Activated CD4-positive, alpha-beta memory T cell treated with anti-CD3 and anti-CD28 coated beads for 36 hours (primary cell): ENCODE measurements around the gene ENDOV. TPM values are rescaled to one million over a fixed set of nuclear protein-coding genes. Genes with fewer than 3 reads are reported as not detected.
A peak's percentile ranks its signal among the peaks of the same experiment; 100 is the strongest.

ENCODE experiments used
- CTCF ChIA-PET: fragments of 350-600 bp; sonication (Branson Sonifier 250); formaldehyde crosslinking; loops from one replicate; lab custom pipeline; 2021; ENCODE audit warnings: antibody characterized with exemption, inconsistent platforms; lab: Charles Lee
- POLR2A ChIA-PET: fragments of 350-600 bp; sonication (Branson Sonifier 250); formaldehyde crosslinking; loops from one replicate; lab custom pipeline; 2021; ENCODE audit warnings: antibody characterized with exemption; lab: Charles Lee
- DNase-seq: peaks from one replicate; pipeline ENCODE4 v3.0.0-alpha.2; 2020
- H3K27ac Mint-ChIP-seq: one replicate; pipeline ENCODE4 v1.8.0; 2021; ENCODE audit warnings: mixed read lengths
- H3K27me3 Mint-ChIP-seq: one replicate; pipeline ENCODE4 v1.8.0; 2021; ENCODE audit warnings: mixed read lengths
- H3K36me3 Mint-ChIP-seq: one replicate; pipeline ENCODE4 v1.8.0; 2021; ENCODE audit warnings: mixed read lengths
- H3K4me1 Mint-ChIP-seq: one replicate; pipeline ENCODE4 v1.8.0; 2021; ENCODE audit warnings: low read depth, mixed read lengths
- H3K4me3 Mint-ChIP-seq: one replicate; pipeline ENCODE4 v1.8.0; 2021; ENCODE audit warnings: mild to moderate bottlenecking, mixed read lengths
- H3K9me3 Mint-ChIP-seq: one replicate; pipeline ENCODE4 v1.8.0; 2021; ENCODE audit warnings: mixed read lengths
- intact Hi-C: fragments of 100-400 bp; cut with micrococcal nuclease; formaldehyde crosslinking; loops from one replicate; pipeline ENCODE4 v1.15.1; 2023
- total RNA-seq, 2 experiments: library from RNA; stranded (reverse); gene quantifications; one replicate each; pipeline ENCODE4 v1.2.3, GENCODE V29; 2021

Gene ENDOV
- total RNA-seq, 2 experiments from 2014 or later: 16.1 to 16.3 TPM

GRCh38 chr17:80449194-80449929, 34.4 kb downstream of the ENDOV start:
- Mint-ChIP-seq H3K27ac (no peak overlapping the region), H3K27me3 (no peaks in the 10 kb centered on the region), H3K9me3 (no peaks in the 10 kb centered on the region), H3K4me3 (no peak overlapping the region), H3K4me1 (peaks cover 11% of the 10 kb centered on the region), H3K36me3 (peaks cover 3% of the 10 kb centered on the region)
- intact Hi-C loops: no loop called here
- POLR2A ChIA-PET: no interaction called here
- DNase-seq: no peak
- CTCF ChIA-PET: no interaction called here

GRCh38 chr17:80449930-80450576, 35.1 kb downstream of the ENDOV start:
- H3K27me3 Mint-ChIP-seq: no peaks in the 10 kb centered on the region
- intact Hi-C loops: loop anchor here (10.0 kb wide), 1 partner anchor 445 kb away; no protein-coding TSS in a partner anchor
- peaks cover 11% of the 10 kb centered on the region for H3K4me1 Mint-ChIP-seq
- ChIA-PET POLR2A (no interaction called here), CTCF (no interaction called here)
- H3K27ac Mint-ChIP-seq: no peak overlapping the region
- DNase-seq: no peak
- H3K36me3 Mint-ChIP-seq: peaks cover 3% of the 10 kb centered on the region
- H3K4me3 Mint-ChIP-seq: no peak overlapping the region
- H3K9me3 Mint-ChIP-seq: no peaks in the 10 kb centered on the region

GRCh38 chr17:80451104-80451775, 36.3 kb downstream of the ENDOV start:
- ChIA-PET CTCF (no interaction called here), POLR2A (interaction anchor here (0.6 kb wide), 1 partner anchor 447 kb away, joined by 3 read pairs; no protein-coding TSS in a partner anchor)
- peaks cover 16% of the 10 kb centered on the region for H3K4me1 Mint-ChIP-seq
- no peak for DNase-seq
- intact Hi-C loops: loop anchor here (10.0 kb wide), 1 partner anchor 444 kb away; no protein-coding TSS in a partner anchor
- no peaks in the 10 kb centered on the region for H3K9me3 Mint-ChIP-seq
- no peaks in the 10 kb centered on the region for H3K27me3 Mint-ChIP-seq
- H3K27ac Mint-ChIP-seq: no peak overlapping the region
- no peak overlapping the region for H3K4me3 Mint-ChIP-seq
- H3K36me3 Mint-ChIP-seq: peaks cover 3% of the 10 kb centered on the region

GRCh38 chr17:80452173-80452915, 37.4 kb downstream of the ENDOV start:
- CTCF ChIA-PET: no interaction called here
- no peak for DNase-seq
- peaks cover 3% of the 10 kb centered on the region for H3K27me3 Mint-ChIP-seq
- H3K4me3 Mint-ChIP-seq: no peak overlapping the region
- peaks cover 3% of the 10 kb centered on the region for H3K36me3 Mint-ChIP-seq
- no peak overlapping the region for H3K27ac Mint-ChIP-seq
- intact Hi-C loops: loop anchor here (10.0 kb wide), 1 partner anchor 442 kb away; no protein-coding TSS in a partner anchor
- no peaks in the 10 kb centered on the region for H3K9me3 Mint-ChIP-seq
- POLR2A ChIA-PET: interaction anchor here (0.6 kb wide), 1 partner anchor 446 kb away, joined by 3 read pairs; no protein-coding TSS in a partner anchor
- peaks cover 16% of the 10 kb centered on the region for H3K4me1 Mint-ChIP-seq

GRCh38 chr17:80453126-80453997, 38.4 kb downstream of the ENDOV start:
- CTCF ChIA-PET: interaction anchor here (1.9 kb wide), 1 partner anchor 446 kb away, joined by 7 read pairs; no protein-coding TSS in a partner anchor
- POLR2A ChIA-PET: interaction anchor here (0.6 to 2.0 kb wide), 7 partner anchors 11 to 771 kb away, joined by 3 to 19 read pairs (median 3); no protein-coding TSS in a partner anchor
- Mint-ChIP-seq H3K27ac (peak overlapping the region; percentile 98), H3K9me3 (no peaks in the 10 kb centered on the region), H3K4me1 (peaks cover 16% of the 10 kb centered on the region), H3K4me3 (peak overlapping the region; percentile 96), H3K36me3 (peaks cover 3% of the 10 kb centered on the region), H3K27me3 (peaks cover 5% of the 10 kb centered on the region)
- intact Hi-C loops: loop anchor here (10.0 kb wide), 1 partner anchor 441 kb away; no protein-coding TSS in a partner anchor
- DNase-seq: no peak

GRCh38 chr17:80453998-80454556, 39.1 kb downstream of the ENDOV start:
- no peaks in the 10 kb centered on the region for H3K9me3 Mint-ChIP-seq
- ChIA-PET POLR2A (interaction anchor here (0.6 to 2.0 kb wide), 11 partner anchors 8 to 770 kb away, joined by 3 to 19 read pairs (median 3); partner anchors contain the start of gene RPTOR), CTCF (interaction anchor here (0.7 to 1.9 kb wide), 7 partner anchors 27 to 516 kb away, joined by 3 to 8 read pairs (median 4); partner anchors contain the start of gene GAA)
- peaks cover 11% of the 10 kb centered on the region for H3K27me3 Mint-ChIP-seq
- peak overlapping the region; percentile 98 for H3K27ac Mint-ChIP-seq
- peak overlapping the region; percentile 96 for H3K4me3 Mint-ChIP-seq
- H3K36me3 Mint-ChIP-seq: peaks cover 3% of the 10 kb centered on the region
- intact Hi-C loops: loop anchor here (10.0 kb wide), 1 partner anchor 441 kb away; no protein-coding TSS in a partner anchor
- peaks cover 16% of the 10 kb centered on the region for H3K4me1 Mint-ChIP-seq
- DNase-seq: peak; percentile 37

GRCh38 chr17:80454557-80455335, 39.8 kb downstream of the ENDOV start:
- intact Hi-C loops: loop anchor here (10.0 kb wide), 1 partner anchor 440 kb away; no protein-coding TSS in a partner anchor
- CTCF ChIA-PET: interaction anchor here (0.7 to 1.9 kb wide), 9 partner anchors 17 to 515 kb away, joined by 3 to 8 read pairs (median 4); partner anchors contain the start of gene GAA
- DNase-seq: peak; percentile 97
- Mint-ChIP-seq H3K4me3 (peak overlapping the region; percentile 96), H3K9me3 (no peaks in the 10 kb centered on the region), H3K4me1 (peaks cover 16% of the 10 kb centered on the region), H3K36me3 (peaks cover 3% of the 10 kb centered on the region), H3K27me3 (peaks cover 17% of the 10 kb centered on the region), H3K27ac (peak overlapping the region; percentile 92)
- POLR2A ChIA-PET: interaction anchor here (0.6 to 2.0 kb wide), 13 partner anchors 9 to 521 kb away, joined by 3 to 19 read pairs (median 3); partner anchors contain the start of gene RPTOR

- H3K4me1 Mint-ChIP-seq: peaks cover 16% of the 10 kb centered on the region
- ChIA-PET POLR2A (interaction anchor here (0.6 to 2.0 kb wide), 9 partner anchors 9 to 520 kb away, joined by 3 to 19 read pairs (median 4); partner anchors contain the start of gene RPTOR), CTCF (interaction anchor here (0.9 to 1.9 kb wide), 6 partner anchors 17 to 515 kb away, joined by 3 to 8 read pairs (median 6); no protein-coding TSS in a partner anchor)
- peaks cover 3% of the 10 kb centered on the region for H3K36me3 Mint-ChIP-seq
- peak; percentile 64 for DNase-seq
- peaks cover 18% of the 10 kb centered on the region for H3K27me3 Mint-ChIP-seq
- H3K9me3 Mint-ChIP-seq: no peaks in the 10 kb centered on the region
- intact Hi-C loops: loop anchor here (10.0 kb wide), 1 partner anchor 439 kb away; no protein-coding TSS in a partner anchor
- H3K27ac Mint-ChIP-seq: peak overlapping the region; percentile 92
- H3K4me3 Mint-ChIP-seq: peak overlapping the region; percentile 96
These were observed 40.4 kb downstream of the ENDOV start for GRCh38 chr17:80455336-80455710.

GRCh38 chr17:80455784-80456183, 40.8 kb downstream of the ENDOV start:
- intact Hi-C loops: loop anchor here (10.0 kb wide), 1 partner anchor 439 kb away; no protein-coding TSS in a partner anchor
- DNase-seq: no peak
- Mint-ChIP-seq H3K4me1 (peaks cover 16% of the 10 kb centered on the region), H3K27me3 (peaks cover 20% of the 10 kb centered on the region), H3K36me3 (peaks cover 3% of the 10 kb centered on the region), H3K4me3 (peak overlapping the region; percentile 64), H3K9me3 (no peaks in the 10 kb centered on the region), H3K27ac (peak overlapping the region; percentile 23)
- POLR2A ChIA-PET: interaction anchor here (2.0 kb wide), 1 partner anchor 17 kb away, joined by 8 read pairs; no protein-coding TSS in a partner anchor
- CTCF ChIA-PET: interaction anchor here (1.3 to 1.9 kb wide), 3 partner anchors 16 to 443 kb away, joined by 3 to 8 read pairs (median 7); no protein-coding TSS in a partner anchor
